Aorta (tissue), 5 donors: Measurements from ENCODE around the gene CACNA1S. TPM values are rescaled to one million over a fixed set of nuclear protein-coding genes. Genes with fewer than 3 reads are reported as not detected.

Experiments used
- ATAC-seq: fragments of 200-7000 bp; cut with Tn5 transposase; one replicate; pipeline ENCODE4 v1.9.1; 2022; ENCODE audit warnings: moderate library complexity; ENCODE audit not compliant: low FRiP score
- DNase-seq, 2 donors: peaks; one replicate each; pipeline ENCODE4 v3.0.0-alpha.2; 2020
- H3K27ac ChIP-seq, 2 donors: one replicate each; pipeline ENCODE4 v1.5.1; 2013; ENCODE audit warnings: low read length in 2 of 2, mild to moderate bottlenecking in 2 of 2, moderate library complexity in 2 of 2, control low read depth in 1 of 2, inconsistent platforms in 1 of 2, low read depth in 1 of 2
- H3K27me3 ChIP-seq, 2 donors: one replicate each; pipeline ENCODE4 v1.6.1; 2013; ENCODE audit warnings: control low read depth in 1 of 2, low read length in 1 of 2, mild to moderate bottlenecking in 1 of 2, moderate library complexity in 1 of 2; ENCODE audit not compliant: insufficient read depth in 2 of 2, control insufficient read depth in 1 of 2
- H3K36me3 ChIP-seq, 2 donors: one replicate each; pipeline ENCODE4 v1.6.1; 2013; ENCODE audit warnings: control low read depth in 1 of 2, low read length in 1 of 2, mild to moderate bottlenecking in 1 of 2; ENCODE audit not compliant: insufficient read depth in 2 of 2, control insufficient read depth in 1 of 2
- H3K4me1 ChIP-seq, 2 donors: one replicate each; pipeline ENCODE4 v1.6.1; 2013; ENCODE audit warnings: low read length in 2 of 2, control low read depth in 1 of 2, mild to moderate bottlenecking in 1 of 2, moderate library complexity in 1 of 2; ENCODE audit not compliant: insufficient read depth in 2 of 2, control insufficient read depth in 1 of 2
- H3K4me3 ChIP-seq, 2 donors: one replicate each; pipeline ENCODE4 v1.5.1; 2013; ENCODE audit warnings: low read length in 2 of 2, control low read depth in 1 of 2, mild to moderate bottlenecking in 1 of 2
- H3K9me3 ChIP-seq: one replicate; pipeline ENCODE4 v1.6.1; 2013; ENCODE audit warnings: mild to moderate bottlenecking, low read length; ENCODE audit not compliant: control insufficient read depth
- WGBS, 2 donors: extraction: QIAGEN DNeasy Blood & Tissue Kit; methylation state at CpG; one replicate each; pipeline ENCODE4 v1.1.7; 2013; 5-methylcytosine and 5-hydroxymethylcytosine counted together
- intact Hi-C, 2 donors: fragments of 100-400 bp; cut with DNase I; formaldehyde crosslinking; loops; one replicate each; pipeline versions ENCODE4 v1.14.2 to v1.15.0; 2022
- polyA plus RNA-seq, 2 donors: library from polyadenylated mRNA; stranded (reverse); fragments of 200-250 nt; gene quantifications; one replicate each; pipeline ENCODE4 v1.2.3, GENCODE V29; 2013
- total RNA-seq, 2 donors: library from RNA; stranded (reverse); fragmentation: NEBNext Ultra II Directional; extraction: Animal tissue kit (Norgen Biotek cat#: 25700); gene quantifications; one replicate each; pipeline ENCODE4 v1.2.1, GENCODE V29; 2021
- donor health status: healthy with polysubstance abuse.
- donor health status: Bipolar disorder and iron deficiency.
- donor health status: DM: no; HTN: no; CAD: no.
- donor health status: DM: no; HTN: no; CAD: no.
- donor health status: DM: yes; HTN: yes; CAD: no.

CACNA1S gene
- total and polyA plus RNA-seq, 4 donors, result not detected

- DNase-seq, result peak in 1 of 2 donors; percentile 25
- 83 to 85% methylated on average over 3 of the region's 3 CpGs for WGBS, 2 donors
- Histone ChIP-seq H3K4me1 (no peaks in the 10 kb centered on the region), H3K27ac (no peak overlapping the region), H3K4me3 (no peak overlapping the region), H3K9me3 (no peaks in the 10 kb centered on the region), H3K36me3 (no peaks in the 10 kb centered on the region), H3K27me3 (no peaks in the 10 kb centered on the region)
- ATAC-seq, result no peak
- intact Hi-C loops, result no loop called here
These were observed 100.6 kb downstream of the CACNA1S start for GRCh38 chr1:201011616-201012015.

- no peaks in the 10 kb centered on the region for H3K36me3 ChIP-seq
- no peaks in the 10 kb centered on the region for H3K9me3 ChIP-seq
- no peaks in the 10 kb centered on the region for H3K4me1 ChIP-seq
- DNase-seq, result no peak
- no peak overlapping the region for H3K27ac ChIP-seq
- no peak for ATAC-seq
- intact Hi-C loops, result no loop called here
- H3K27me3 ChIP-seq, result no peaks in the 10 kb centered on the region
- WGBS, 2 donors, result 93 to 96% methylated on average over 11 of the region's 11 CpGs
- no peak overlapping the region for H3K4me3 ChIP-seq
These were observed 102.1 kb downstream of the CACNA1S start for GRCh38 chr1:201009962-201010645.

DNA sequence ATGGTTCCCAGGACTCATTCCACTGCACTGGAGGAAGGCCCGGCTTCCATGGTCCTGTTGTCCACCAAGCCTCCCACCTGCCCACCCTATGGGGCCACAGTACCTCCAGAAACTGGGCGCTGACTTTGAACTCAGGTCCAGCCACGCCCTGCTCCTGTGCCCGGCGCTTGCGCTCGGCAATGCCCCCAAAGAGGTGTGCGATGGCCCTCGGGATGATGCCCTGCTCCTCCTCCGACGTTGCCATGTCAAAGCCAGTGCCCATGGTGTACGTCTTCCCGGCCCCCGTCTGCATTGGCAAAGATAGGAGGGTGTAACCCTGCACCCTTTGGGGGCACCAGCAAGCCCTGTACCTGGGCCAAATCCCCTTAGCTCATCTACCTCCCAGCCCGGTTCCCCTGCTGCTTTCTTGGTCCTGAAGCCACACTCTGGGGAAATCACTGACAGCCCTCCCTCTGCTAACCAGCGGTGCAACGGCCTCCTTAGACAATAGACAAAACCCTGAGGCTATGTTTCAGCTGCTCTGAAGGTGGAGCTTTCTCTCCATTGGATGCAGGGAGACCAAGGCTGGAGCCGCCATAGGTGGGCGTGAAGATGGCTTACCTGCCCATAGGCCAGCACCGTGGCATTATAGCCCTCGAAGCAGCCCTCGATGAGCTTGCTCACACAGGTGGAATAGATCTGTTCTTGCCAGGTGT is 103.4 kb downstream of the CACNA1S start:
- no peak for ATAC-seq
- Histone ChIP-seq H3K27ac (no peak overlapping the region), H3K36me3 (no peaks in the 10 kb centered on the region), H3K9me3 (no peaks in the 10 kb centered on the region), H3K4me3 (no peak overlapping the region), H3K4me1 (no peaks in the 10 kb centered on the region), H3K27me3 (no peaks in the 10 kb centered on the region)
- intact Hi-C loops, result no loop called here
- no peak for DNase-seq
- 95% methylated on average over 22 of the region's 22 CpGs for WGBS, 2 donors

GRCh38 chr1:201007481-201007880 is 104.7 kb downstream of the CACNA1S start:
- intact Hi-C loops, result no loop called here
- ATAC-seq, result no peak
- WGBS, 2 donors, result 93 to 96% methylated on average over 5 of the region's 5 CpGs
- Histone ChIP-seq H3K9me3 (no peaks in the 10 kb centered on the region), H3K4me3 (no peak overlapping the region), H3K27ac (no peak overlapping the region), H3K27me3 (no peaks in the 10 kb centered on the region), H3K36me3 (no peaks in the 10 kb centered on the region), H3K4me1 (no peaks in the 10 kb centered on the region)
- DNase-seq, result no peak

GRCh38 chr1:201006450-201006849 is 105.8 kb downstream of the CACNA1S start:
- Histone ChIP-seq H3K4me3 (no peak overlapping the region), H3K9me3 (no peaks in the 10 kb centered on the region), H3K27me3 (no peaks in the 10 kb centered on the region), H3K4me1 (no peaks in the 10 kb centered on the region), H3K36me3 (no peaks in the 10 kb centered on the region), H3K27ac (no peak overlapping the region)
- WGBS, 2 donors, result 56 to 73% methylated on average over 2 of the region's 2 CpGs
- ATAC-seq (no peak), DNase-seq (no peak)
- intact Hi-C loops, result no loop called here

- H3K9me3 ChIP-seq, result no peaks in the 10 kb centered on the region
- intact Hi-C loops, result no loop called here
- 95 to 96% methylated on average over 14 of the region's 14 CpGs for WGBS, 2 donors
These were observed 107.5 kb downstream of the CACNA1S start for GRCh38 chr1:201004732-201005131.

DNA sequence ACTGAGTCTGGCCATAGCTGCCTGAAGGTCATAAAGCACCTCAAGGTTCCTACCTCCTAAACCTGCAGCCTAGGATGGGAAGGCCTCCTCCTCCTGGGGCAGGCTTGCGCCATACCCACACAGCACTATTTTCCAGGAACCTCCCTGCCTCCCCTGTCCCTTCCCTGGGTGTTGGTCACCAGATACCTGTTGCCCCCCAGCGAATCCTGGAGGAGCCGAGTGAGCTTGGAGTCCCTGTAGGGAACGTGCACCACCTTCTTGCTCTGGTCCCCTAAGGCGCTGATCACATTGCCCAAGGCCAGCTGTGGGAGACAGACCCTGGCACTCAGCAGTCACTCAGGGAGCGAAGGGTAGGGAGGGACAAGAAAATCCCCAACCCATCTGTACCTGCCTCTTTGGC is 108.1 kb downstream of the CACNA1S start:
- DNase-seq (no peak), ATAC-seq (no peak)
- no peaks in the 10 kb centered on the region for H3K4me1 ChIP-seq
- no peaks in the 10 kb centered on the region for H3K27me3 ChIP-seq
- 95 to 98% methylated on average over 6 of the region's 6 CpGs for WGBS, 2 donors
- no peak overlapping the region for H3K4me3 ChIP-seq
- no peaks in the 10 kb centered on the region for H3K9me3 ChIP-seq
- H3K36me3 ChIP-seq, result no peaks in the 10 kb centered on the region
- H3K27ac ChIP-seq, result no peak overlapping the region
- intact Hi-C loops, result no loop called here

More at GRCh38 chr1:201004732-201005131, 107.5 kb downstream of the CACNA1S start:
- no peak overlapping the region for H3K27ac ChIP-seq
- ATAC-seq (no peak), DNase-seq (no peak)
- no peaks in the 10 kb centered on the region for H3K27me3 ChIP-seq
- no peaks in the 10 kb centered on the region for H3K36me3 ChIP-seq
- no peak overlapping the region for H3K4me3 ChIP-seq
- H3K4me1 ChIP-seq, result no peaks in the 10 kb centered on the region

DNA sequence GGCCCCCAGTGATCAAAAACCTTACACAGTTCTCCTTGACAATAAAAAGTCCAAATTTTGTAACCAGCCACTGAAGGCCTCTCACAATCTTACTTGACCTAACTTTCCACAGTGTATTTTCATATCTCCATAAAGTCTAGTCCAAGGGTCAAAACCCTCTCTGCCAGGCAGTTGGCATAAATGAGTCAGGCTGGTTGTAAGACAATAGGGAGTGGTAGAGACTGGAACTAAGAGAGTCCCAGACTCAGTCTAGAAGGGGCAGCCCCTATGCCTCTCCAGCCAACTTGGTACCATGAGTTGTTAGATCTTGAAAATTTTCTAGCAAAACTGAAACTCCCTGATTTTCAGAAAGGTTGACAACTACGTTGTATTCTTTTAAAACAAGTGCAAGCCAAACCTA is 109.7 kb downstream of the CACNA1S start:
- DNase-seq (no peak), ATAC-seq (no peak)
- Histone ChIP-seq H3K4me1 (no peaks in the 10 kb centered on the region), H3K4me3 (no peak overlapping the region), H3K27ac (no peak overlapping the region), H3K27me3 (no peaks in the 10 kb centered on the region), H3K9me3 (no peaks in the 10 kb centered on the region), H3K36me3 (no peaks in the 10 kb centered on the region)
- intact Hi-C loops, result no loop called here
- WGBS, 2 donors, result 97% methylated on average over 1 of the region's 1 CpG

- Histone ChIP-seq H3K4me3 (no peak overlapping the region), H3K9me3 (no peaks in the 10 kb centered on the region), H3K36me3 (no peaks in the 10 kb centered on the region), H3K27me3 (no peaks in the 10 kb centered on the region), H3K4me1 (no peaks in the 10 kb centered on the region), H3K27ac (no peak overlapping the region)
- WGBS, 2 donors, result 79 to 83% methylated on average over 11 of the region's 11 CpGs
- DNase-seq (no peak), ATAC-seq (no peak)
- intact Hi-C loops, result no loop called here
These were observed 110.3 kb downstream of the CACNA1S start for GRCh38 chr1:201001962-201002361.
